SK-N-SH treated with all-trans-retinoic acid at 6 μM for 48 hours (cell line): Measurements from ENCODE around the gene IKZF3.

ENCODE experiments used
- ATAC-seq: fragments of 200-7000 bp; cut with Tn5 transposase; 3 replicates; pipeline ENCODE4 v1.9.1; 2020; ENCODE audit warnings: mild to moderate bottlenecking, moderate library complexity
- ARNTL ChIP-seq: fragments of 450-650 bp; formaldehyde crosslinking; IDR thresholded peaks from 2 replicates; pipeline ENCODE4 v1.5.0; 2020; ENCODE audit warnings: low read depth, mild to moderate bottlenecking, moderate library complexity, borderline replicate concordance
- CREB5 ChIP-seq: fragments of 250-450 bp; sonication (Bioruptor Pico); IDR thresholded peaks from 2 replicates; pipeline ENCODE4 v1.5.1; 2020; ENCODE audit warnings: low read depth, mild to moderate bottlenecking, moderate library complexity
- CSDC2 ChIP-seq: fragments of 250-450 bp; sonication (Bioruptor Pico); IDR thresholded peaks from 2 replicates; pipeline ENCODE4 v1.5.0; 2020; ENCODE audit warnings: mild to moderate bottlenecking, moderate library complexity
- ESRRG ChIP-seq: fragments of 250-450 bp; sonication (Bioruptor Pico); IDR thresholded peaks from 2 replicates; pipeline ENCODE4 v1.6.1; 2021; ENCODE audit warnings: mild to moderate bottlenecking
- GLIS3 ChIP-seq: fragments of 250-450 bp; sonication (Bioruptor Pico); IDR thresholded peaks from 2 replicates; pipeline ENCODE4 v1.5.0; 2020; ENCODE audit warnings: mild to moderate bottlenecking, moderate library complexity
- ISL1 ChIP-seq: fragments of 250-450 bp; sonication (Bioruptor Pico); IDR thresholded peaks from 2 replicates; pipeline ENCODE4 v2.1.2; 2022; ENCODE audit warnings: mild to moderate bottlenecking, moderate library complexity
- OSR1 ChIP-seq: fragments of 250-450 bp; sonication (Bioruptor Pico); IDR thresholded peaks from 2 replicates; pipeline ENCODE4 v1.8.0; 2022; ENCODE audit warnings: moderate library complexity, mild to moderate bottlenecking, inconsistent platforms
- PPARA ChIP-seq: fragments of 250-450 bp; sonication (Bioruptor Pico); IDR thresholded peaks from 2 replicates; pipeline ENCODE4 v1.5.0; 2020; ENCODE audit warnings: mild to moderate bottlenecking, borderline replicate concordance
- RARB ChIP-seq: fragments of 250-450 bp; sonication (Bioruptor Pico); IDR thresholded peaks from 2 replicates; pipeline ENCODE4 v1.8.0; 2021; ENCODE audit warnings: mild to moderate bottlenecking, moderate library complexity
- SNAI2 ChIP-seq: fragments of 250-450 bp; sonication (Bioruptor Pico); IDR thresholded peaks from 2 replicates; pipeline ENCODE4 v1.5.0; 2020; ENCODE audit warnings: mild to moderate bottlenecking, moderate library complexity
- TCF4 ChIP-seq: fragments of 250-450 bp; sonication (Bioruptor Pico); IDR thresholded peaks from 2 replicates; pipeline ENCODE4 v1.8.0; 2021; ENCODE audit warnings: mild to moderate bottlenecking, moderate library complexity, borderline replicate concordance
- TOX ChIP-seq: fragments of 250-450 bp; sonication (Bioruptor Pico); IDR thresholded peaks from 2 replicates; pipeline ENCODE4 v1.8.0; 2021; ENCODE audit warnings: mild to moderate bottlenecking, moderate library complexity, borderline replicate concordance
- ZC3H10 ChIP-seq: fragments of 250-450 bp; sonication (Bioruptor Pico); IDR thresholded peaks from 2 replicates; pipeline ENCODE4 v1.5.1; 2021; ENCODE audit warnings: mild to moderate bottlenecking, moderate library complexity
- ZFP3 ChIP-seq: fragments of 250-450 bp; sonication (Bioruptor Pico); IDR thresholded peaks from 2 replicates; pipeline ENCODE4 v1.5.0; 2020; ENCODE audit warnings: mild to moderate bottlenecking, moderate library complexity
- ZFP30 ChIP-seq: fragments of 450-650 bp; formaldehyde crosslinking; IDR thresholded peaks from 2 replicates; pipeline ENCODE4 v1.5.0; 2022; ENCODE audit warnings: mild to moderate bottlenecking, moderate library complexity
- ZNF565 ChIP-seq: fragments of 450-650 bp; formaldehyde crosslinking; conservative IDR thresholded peaks from 2 replicates; pipeline ENCODE4 v1.5.0; 2020; ENCODE audit warnings: low read depth, mild to moderate bottlenecking, moderate library complexity
- ZNF70 ChIP-seq: fragments of 450-650 bp; formaldehyde crosslinking; IDR thresholded peaks from 2 replicates; pipeline ENCODE4 v1.5.0; 2020; ENCODE audit warnings: mild to moderate bottlenecking, moderate library complexity
- ZNF8 ChIP-seq: fragments of 450-650 bp; formaldehyde crosslinking; IDR thresholded peaks from 2 replicates; pipeline ENCODE4 v1.5.0; 2020; ENCODE audit warnings: mild to moderate bottlenecking, moderate library complexity
- TF ChIP-seq, protein P1 (sequence below): fragments of 250-450 bp; sonication (Bioruptor Pico); IDR thresholded peaks from 2 replicates; pipeline ENCODE4 v1.5.1; 2021; ENCODE audit warnings: mild to moderate bottlenecking, moderate library complexity
- TF ChIP-seq, protein P2 (sequence below): fragments of 250-450 bp; sonication (Bioruptor Pico); IDR thresholded peaks from 2 replicates; pipeline ENCODE4 v1.8.0; 2020; ENCODE audit warnings: mild to moderate bottlenecking, moderate library complexity, borderline replicate concordance
- TF ChIP-seq, protein P3 (sequence below): fragments of 250-450 bp; sonication (Bioruptor Pico); IDR thresholded peaks from 2 replicates; pipeline ENCODE4 v1.5.0; 2020; ENCODE audit warnings: mild to moderate bottlenecking, moderate library complexity
- TF ChIP-seq, protein P4 (sequence below): fragments of 250-450 bp; sonication (Bioruptor Pico); IDR thresholded peaks from 2 replicates; pipeline ENCODE4 v1.8.0; 2021; ENCODE audit warnings: low read depth, mild to moderate bottlenecking, moderate library complexity, borderline replicate concordance

IKZF3 gene

DNA sequence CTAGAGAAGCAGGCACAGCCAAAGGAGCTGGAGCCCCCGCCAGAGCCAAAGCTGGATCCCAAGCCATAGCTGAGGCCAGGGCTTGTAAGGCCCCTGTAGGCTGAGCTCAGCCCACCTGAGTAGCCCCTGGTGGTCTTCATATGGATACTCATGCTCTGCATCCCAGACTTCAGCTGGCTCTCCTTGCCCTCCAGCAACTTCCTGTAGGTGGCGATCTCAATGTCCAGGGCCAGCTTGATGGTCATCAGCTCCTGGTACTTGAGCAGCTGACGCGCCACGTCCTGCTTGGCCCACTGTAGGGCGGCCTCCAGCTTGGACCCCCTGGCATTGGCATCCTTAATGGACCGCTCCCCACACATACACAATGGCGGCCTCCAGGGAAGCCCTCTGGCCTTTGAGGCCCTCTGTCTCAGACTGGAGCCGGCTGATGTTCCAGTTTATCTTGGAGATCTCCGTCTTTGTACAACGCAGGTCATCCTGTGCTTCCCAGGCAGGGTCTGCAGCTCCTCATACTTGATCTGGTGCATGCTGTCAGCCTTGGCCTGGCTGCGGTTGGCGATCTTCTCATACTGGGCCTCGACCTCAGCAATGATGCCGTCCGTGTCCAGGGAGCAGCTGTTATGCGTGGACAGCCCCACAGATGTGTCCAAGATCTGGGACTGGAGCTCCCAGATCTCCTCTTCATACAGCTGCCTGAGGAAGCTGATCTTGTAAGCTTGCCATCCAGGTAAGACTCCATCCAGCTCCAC is 28.9 kb downstream of the IKZF3 start:
- TF ChIP-seq ZNF70 (no peak), ESRRG (CRISPR knock-in tag) (no peak), CSDC2 (CRISPR knock-in tag) (no peak), ARNTL (CRISPR knock-in tag) (no peak), ZNF565 (no peak), TOX (CRISPR knock-in tag) (no peak), RARB (no peak), CREB5 (no peak), TCF4 (no peak), SNAI2 (CRISPR knock-in tag) (no peak), PPARA (CRISPR knock-in tag) (no peak), OSR1 (CRISPR knock-in tag) (no peak), ZFP30 (CRISPR knock-in tag) (no peak), ISL1 (CRISPR knock-in tag) (no peak), ZNF8 (CRISPR knock-in tag) (no peak), ZC3H10 (CRISPR knock-in tag) (no peak)
- TF ChIP-seq, protein P1, sequence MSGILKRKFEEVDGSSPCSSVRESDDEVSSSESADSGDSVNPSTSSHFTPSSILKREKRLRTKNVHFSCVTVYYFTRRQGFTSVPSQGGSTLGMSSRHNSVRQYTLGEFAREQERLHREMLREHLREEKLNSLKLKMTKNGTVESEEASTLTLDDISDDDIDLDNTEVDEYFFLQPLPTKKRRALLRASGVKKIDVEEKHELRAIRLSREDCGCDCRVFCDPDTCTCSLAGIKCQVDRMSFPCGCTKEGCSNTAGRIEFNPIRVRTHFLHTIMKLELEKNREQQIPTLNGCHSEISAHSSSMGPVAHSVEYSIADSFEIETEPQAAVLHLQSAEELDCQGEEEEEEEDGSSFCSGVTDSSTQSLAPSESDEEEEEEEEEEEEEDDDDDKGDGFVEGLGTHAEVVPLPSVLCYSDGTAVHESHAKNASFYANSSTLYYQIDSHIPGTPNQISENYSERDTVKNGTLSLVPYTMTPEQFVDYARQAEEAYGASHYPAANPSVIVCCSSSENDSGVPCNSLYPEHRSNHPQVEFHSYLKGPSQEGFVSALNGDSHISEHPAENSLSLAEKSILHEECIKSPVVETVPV (CRISPR knock-in tag), result no peak
- TF ChIP-seq, protein P2, sequence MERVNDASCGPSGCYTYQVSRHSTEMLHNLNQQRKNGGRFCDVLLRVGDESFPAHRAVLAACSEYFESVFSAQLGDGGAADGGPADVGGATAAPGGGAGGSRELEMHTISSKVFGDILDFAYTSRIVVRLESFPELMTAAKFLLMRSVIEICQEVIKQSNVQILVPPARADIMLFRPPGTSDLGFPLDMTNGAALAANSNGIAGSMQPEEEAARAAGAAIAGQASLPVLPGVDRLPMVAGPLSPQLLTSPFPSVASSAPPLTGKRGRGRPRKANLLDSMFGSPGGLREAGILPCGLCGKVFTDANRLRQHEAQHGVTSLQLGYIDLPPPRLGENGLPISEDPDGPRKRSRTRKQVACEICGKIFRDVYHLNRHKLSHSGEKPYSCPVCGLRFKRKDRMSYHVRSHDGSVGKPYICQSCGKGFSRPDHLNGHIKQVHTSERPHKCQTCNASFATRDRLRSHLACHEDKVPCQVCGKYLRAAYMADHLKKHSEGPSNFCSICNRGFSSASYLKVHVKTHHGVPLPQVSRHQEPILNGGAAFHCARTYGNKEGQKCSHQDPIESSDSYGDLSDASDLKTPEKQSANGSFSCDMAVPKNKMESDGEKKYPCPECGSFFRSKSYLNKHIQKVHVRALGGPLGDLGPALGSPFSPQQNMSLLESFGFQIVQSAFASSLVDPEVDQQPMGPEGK (CRISPR knock-in tag), result no peak
- TF ChIP-seq, protein P3, sequence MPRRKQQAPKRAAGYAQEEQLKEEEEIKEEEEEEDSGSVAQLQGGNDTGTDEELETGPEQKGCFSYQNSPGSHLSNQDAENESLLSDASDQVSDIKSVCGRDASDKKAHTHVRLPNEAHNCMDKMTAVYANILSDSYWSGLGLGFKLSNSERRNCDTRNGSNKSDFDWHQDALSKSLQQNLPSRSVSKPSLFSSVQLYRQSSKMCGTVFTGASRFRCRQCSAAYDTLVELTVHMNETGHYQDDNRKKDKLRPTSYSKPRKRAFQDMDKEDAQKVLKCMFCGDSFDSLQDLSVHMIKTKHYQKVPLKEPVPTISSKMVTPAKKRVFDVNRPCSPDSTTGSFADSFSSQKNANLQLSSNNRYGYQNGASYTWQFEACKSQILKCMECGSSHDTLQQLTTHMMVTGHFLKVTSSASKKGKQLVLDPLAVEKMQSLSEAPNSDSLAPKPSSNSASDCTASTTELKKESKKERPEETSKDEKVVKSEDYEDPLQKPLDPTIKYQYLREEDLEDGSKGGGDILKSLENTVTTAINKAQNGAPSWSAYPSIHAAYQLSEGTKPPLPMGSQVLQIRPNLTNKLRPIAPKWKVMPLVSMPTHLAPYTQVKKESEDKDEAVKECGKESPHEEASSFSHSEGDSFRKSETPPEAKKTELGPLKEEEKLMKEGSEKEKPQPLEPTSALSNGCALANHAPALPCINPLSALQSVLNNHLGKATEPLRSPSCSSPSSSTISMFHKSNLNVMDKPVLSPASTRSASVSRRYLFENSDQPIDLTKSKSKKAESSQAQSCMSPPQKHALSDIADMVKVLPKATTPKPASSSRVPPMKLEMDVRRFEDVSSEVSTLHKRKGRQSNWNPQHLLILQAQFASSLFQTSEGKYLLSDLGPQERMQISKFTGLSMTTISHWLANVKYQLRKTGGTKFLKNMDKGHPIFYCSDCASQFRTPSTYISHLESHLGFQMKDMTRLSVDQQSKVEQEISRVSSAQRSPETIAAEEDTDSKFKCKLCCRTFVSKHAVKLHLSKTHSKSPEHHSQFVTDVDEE (CRISPR knock-in tag), result no peak
- TF ChIP-seq, protein P4, sequence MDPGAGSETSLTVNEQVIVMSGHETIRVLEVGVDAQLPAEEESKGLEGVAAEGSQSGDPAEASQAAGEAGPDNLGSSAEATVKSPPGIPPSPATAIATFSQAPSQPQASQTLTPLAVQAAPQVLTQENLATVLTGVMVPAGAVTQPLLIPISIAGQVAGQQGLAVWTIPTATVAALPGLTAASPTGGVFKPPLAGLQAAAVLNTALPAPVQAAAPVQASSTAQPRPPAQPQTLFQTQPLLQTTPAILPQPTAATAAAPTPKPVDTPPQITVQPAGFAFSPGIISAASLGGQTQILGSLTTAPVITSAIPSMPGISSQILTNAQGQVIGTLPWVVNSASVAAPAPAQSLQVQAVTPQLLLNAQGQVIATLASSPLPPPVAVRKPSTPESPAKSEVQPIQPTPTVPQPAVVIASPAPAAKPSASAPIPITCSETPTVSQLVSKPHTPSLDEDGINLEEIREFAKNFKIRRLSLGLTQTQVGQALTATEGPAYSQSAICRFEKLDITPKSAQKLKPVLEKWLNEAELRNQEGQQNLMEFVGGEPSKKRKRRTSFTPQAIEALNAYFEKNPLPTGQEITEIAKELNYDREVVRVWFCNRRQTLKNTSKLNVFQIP (CRISPR knock-in tag), result no peak

GRCh38 chr17:39834017-39834416 is 30.1 kb downstream of the IKZF3 start:
- no peak for ATAC-seq
- TF ChIP-seq CSDC2 (CRISPR knock-in tag) (no peak), CREB5 (no peak), SNAI2 (CRISPR knock-in tag) (no peak), ZNF70 (no peak), ZNF8 (CRISPR knock-in tag) (no peak), PPARA (CRISPR knock-in tag) (no peak), RARB (no peak), ARNTL (CRISPR knock-in tag) (no peak), ZFP3 (CRISPR knock-in tag) (no peak), GLIS3 (CRISPR knock-in tag) (no peak)
- TF ChIP-seq, protein P3 (CRISPR knock-in tag), result no peak
- TF ChIP-seq, protein P1 (CRISPR knock-in tag), result no peak
- TF ChIP-seq, protein P4 (CRISPR knock-in tag), result no peak

More for the DNA sequence above, 28.9 kb downstream of the IKZF3 start:
- no peak for ATAC-seq
